GM21576 (cell line): ENCODE data around the gene RPTOR.

Experiments
- ATAC-seq: cut with Tn5 transposase; IDR thresholded peaks from one replicate; pipeline ENCODE4 v1.9.1; 2021; ENCODE audit warnings: mild to moderate bottlenecking, moderate library complexity; ENCODE audit not compliant: unreplicated experiment

RPTOR gene

DNA sequence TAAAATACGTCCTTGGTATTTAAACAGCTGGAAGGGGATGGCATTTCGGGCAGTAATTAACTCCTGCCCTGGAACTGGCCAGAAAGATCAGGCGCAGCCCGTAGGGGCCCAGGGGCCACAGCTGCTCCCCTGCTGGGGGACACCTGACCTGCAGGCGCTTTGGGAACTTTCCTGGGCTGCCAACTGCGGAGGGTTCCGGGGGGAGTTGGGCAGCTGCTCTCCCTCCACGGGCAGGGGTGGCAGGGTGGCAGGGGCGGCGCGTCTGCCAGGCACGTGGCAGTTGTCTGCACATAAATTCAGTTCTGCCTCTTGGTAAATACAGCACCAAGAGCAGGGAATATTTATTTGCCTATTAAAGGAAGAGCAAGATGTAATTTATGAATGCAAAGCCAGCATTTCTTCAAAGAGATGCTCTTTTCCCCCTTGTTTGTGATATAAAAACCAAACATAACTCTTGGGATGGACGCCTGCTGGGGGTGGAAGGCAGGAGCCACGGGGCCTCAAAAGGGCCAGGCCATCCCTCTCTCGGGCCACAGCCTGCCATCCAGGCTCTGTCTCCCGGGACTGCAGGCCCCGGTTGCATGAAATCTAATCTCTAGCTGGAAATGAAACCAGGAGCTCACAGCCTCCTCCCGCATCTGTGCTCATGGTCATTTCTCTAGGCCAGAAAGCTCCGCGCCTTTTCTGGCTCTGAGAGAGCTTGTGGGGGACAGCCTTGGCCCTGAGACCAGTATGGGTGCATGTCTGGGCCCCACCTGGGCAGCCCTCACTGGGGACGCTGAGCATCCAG, 417.1 kb downstream of the RPTOR start:
- no peak for ATAC-seq

DNA sequence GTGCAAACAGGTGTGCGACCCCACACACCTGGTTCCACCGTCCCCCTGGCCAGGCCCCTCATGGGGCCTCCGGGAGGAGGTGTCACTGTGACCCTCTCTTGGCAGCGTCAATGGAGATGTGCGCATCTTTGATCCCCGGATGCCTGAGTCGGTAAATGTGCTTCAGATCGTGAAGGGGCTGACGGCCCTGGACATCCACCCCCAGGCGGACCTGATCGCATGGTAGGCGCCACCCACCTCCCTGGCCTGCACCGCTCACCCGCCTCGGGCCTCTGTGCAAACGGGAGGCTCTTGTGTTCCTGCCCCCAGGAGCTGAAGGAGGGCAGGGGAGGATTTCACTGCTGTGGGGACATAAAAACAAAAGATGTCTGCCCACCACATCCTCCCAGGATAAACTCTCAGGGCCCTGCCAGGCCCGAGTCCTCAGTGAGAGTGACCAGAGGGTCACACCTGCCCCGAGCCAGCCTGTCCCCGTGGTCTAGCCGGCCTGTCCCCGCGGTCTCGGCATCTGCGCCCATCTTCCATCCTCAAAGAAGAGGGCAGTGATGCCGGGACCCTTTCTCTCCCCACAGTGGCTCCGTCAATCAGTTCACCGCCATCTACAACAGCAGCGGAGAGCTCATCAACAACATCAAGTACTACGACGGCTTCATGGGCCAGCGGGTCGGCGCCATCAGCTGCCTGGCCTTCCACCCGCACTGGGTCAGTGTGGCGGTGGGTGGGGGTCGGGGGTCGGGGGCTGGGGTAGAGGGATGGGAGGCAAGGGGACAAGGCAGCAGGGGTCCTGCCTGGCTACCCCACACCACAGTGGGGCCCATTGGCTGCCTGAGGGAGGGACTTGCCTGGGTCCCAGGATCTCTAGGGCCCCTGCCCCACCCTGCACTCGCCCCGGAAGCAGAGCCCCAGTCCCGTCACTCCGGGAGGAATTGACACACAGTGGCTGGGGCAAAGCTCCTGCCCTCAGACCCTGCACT, 418.0 kb downstream of the RPTOR start:
- ATAC-seq: no peak

DNA sequence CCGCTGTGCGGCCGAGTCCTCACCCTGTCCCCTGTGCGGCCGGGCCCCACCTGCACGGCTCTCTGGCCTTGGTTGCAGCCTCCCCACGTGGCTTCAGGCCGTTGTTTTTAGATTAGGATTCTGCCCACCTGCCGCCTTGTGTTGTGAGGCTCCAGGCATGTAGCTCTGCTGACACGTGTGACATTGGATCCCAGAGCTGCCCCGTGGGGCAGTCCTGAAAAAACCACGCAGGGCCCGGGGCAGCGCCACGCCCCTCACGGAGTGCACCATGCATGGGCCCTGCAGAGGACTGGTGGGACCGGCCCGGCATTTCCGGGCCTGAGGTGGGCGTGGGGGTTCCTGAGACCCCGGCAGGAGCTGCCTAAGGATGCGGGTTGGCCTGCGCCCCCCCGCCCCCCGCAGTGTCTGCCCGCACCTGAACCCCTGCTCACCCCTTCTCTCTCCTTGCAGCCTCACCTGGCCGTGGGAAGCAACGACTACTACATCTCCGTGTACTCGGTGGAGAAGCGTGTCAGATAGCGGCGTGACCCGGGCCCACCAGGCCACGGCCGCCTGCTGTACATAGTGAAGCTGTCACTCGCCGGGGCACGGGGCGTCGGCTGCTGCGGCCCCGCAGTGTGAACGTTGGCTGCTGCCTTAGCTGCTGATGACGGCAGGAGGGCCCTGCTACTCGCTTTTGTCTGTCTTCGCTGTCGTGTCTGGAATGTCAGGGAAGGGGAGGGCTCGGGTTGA, 419.3 kb downstream of the RPTOR start:
- ATAC-seq: no peak

DNA sequence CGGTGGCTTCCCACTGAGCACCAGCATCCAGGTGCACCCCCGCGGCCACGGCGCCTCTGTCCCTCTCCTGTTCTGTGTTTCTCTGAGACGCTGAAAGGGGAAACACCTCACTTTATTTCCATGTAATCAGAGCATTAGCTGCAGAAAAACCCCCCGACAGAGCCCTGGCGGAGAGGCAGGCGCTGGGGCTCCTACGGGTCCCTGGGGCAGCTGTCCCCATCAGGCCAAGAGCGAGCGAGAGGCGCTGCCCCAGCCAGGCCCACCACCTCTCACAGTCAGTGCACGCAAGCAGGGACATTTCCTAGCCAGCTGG, 419.9 kb downstream of the RPTOR start:
- ATAC-seq: no peak

DNA sequence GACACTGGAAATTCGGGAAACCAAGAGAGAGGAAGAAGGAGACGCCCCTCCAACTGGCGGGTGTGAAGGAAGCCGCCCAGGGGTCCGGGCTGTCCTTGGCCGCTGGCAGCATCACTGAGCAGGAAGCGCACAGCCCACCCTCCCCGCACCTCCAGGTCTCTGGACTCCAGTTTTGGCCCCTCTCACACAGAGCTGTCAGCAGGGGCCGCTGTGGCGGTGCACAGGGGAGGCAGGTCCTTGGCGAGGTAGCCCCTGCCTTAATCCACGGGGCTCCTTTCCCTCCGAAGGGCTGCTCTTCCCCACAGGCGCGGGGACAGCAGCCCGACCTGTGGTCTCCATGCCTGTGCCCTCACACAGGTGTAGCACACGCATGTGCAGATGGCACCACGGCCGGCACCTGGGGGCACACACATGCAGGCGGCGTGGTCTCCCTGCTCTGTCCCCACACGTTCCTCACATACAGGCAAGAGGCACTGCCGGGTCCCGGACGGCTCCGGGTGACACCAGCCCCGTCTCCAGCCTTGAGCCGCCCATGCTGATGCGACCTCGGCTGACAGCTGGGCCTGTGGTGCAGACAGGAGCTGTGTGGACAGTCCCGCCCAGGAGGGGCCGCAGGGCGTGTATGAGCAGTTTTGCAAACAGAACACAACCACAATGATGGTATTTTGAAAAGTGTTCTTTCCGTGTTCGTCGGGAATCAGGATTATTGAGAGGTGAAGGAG, 420.4 kb downstream of the RPTOR start:
- no peak for ATAC-seq

DNA sequence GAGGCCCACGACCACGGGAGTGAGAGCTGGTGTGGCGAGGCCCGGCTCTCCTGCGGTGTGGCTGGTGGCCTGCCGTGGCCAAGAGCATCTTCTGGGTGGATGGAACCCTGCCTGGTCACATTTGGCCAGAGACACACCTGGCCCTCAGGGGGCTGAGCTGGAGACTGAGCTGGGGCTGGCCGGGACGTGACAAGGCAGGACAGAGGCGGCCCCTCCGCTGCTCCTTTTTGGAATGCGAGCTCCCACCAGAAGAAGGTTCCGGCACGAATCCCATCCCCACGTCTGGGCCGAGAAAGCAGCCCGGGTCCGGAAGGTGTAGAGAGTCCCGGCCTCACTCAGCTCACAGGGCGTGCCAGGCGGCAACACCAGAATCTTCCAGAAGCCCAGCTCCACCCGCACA, 421.0 kb downstream of the RPTOR start:
- ATAC-seq: no peak

DNA sequence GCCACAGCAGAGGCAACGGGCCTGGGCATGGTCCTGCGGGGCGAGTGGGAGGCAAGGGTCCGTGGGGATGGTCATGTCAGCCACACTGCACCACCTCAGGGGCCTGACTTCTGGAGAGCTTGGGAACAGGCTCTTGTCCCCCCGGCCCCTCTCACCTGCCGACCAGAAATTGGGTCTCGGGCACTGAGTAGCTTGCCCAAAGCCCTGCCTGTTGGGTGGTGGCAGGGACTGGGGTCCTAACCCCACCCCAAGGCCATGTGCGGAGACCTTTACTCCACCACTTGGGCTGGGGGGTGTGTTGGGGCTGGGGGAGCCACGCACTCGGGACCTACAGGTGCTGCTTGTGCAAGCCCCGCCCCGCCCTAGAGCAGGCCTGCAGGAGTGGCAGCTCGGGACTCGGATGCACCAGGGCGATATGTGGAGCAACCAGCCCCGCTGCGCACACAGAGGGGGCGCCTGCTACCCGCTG, 422.8 kb downstream of the RPTOR start:
- no peak for ATAC-seq

DNA sequence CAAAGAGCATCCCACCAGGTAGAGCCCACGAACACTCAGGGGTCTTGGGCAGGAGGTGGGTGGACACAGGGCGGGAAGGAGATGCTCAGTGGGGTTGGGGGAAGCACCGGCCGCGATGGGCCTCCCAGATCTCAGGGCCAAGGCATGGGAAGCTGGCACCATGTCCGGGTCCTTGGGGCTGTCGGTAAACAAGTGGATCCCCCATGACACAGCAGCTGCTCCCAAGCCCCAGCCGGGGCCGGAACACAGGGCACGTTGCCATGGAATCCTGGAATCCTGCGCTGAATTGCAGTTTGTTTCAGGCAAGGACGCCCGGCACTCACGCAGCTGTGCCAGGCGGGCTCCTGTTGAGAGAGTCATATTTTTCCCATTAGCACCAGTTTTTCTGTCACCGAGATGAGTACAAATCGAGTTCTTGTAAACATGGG, 424.0 kb downstream of the RPTOR start:
- ATAC-seq: no peak

DNA sequence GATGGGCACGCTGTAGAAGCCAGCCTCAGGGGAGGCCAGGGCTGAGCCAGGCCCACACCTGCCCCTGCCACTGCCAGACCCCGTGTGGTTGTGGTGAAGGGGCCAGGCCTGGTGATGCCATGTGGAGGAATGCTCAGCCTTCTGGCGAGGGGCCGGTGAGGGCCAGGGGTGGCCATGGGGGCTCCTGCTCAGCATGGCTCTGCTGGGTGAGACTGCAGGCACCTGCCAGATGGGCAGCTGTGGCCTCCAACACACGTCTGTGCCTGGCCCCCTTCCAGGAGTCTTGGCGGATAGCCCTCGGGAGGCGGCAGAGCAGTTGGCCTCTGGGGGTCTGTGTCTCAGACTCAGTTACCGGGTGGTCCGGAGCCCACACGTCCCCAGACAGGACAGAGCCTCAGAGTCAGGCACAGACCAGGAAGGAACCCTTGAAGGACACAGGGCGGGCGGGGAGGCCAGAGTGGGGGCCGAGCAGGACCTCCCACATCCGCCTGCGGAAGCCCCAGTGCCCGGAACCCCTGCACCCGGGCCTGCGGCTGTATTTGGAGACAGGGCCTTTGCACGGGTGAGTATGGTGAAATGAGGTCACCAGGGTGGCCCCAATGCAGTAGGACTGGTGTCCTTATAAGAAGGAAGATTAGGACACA, 424.5 kb downstream of the RPTOR start:
- no peak for ATAC-seq

DNA sequence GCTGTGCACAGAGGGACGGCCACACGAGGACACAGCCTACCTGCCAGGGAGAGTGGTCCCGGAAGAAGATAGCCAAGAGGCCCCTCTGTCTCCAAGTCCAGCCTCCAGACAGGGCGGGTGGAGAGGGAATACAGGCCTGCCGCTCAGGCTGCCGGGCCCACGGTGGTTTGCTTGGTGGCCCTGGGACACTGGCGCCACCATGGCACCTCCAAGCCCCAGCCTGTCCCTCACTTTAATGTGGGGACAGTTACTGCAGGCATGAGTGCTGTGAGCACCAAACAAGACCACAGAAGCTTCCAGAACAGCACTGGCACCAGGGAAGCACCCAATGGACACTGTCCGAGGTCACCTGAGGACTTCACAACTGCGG, 425.0 kb downstream of the RPTOR start:
- no peak for ATAC-seq

DNA sequence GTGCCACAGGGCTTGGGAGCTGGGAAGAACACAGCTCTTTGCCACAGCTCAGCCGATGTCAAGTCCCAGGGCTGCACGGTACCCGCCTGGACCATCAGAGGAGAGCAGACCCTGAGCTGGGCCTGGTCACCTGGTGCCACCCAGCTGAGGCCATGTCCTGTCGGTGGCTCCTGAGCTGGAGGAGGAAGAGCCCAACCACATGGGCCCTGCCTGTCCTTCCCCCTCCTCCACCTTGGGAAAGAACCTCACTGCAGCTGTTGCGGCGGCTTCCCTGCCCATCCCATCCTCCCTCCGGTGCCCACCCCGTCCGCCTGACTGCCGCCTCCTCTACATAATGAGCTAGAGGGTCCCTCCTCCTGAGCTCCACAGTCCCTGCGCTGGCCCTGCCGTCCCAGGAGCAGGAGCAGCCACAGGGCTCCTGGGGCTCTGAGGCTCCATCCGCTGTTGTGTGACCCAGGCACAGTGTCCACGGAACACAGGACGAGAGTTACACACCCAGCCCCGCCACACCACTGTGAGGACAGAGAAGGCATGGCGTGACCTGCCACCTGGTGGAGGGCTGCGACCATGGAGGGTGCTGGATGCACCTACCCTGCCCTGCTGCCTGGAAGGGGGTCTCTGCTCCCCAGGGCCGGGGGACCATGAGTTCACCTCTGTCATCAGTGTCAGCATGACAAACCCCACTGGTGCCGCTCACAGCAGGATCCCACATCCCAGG, 425.6 kb downstream of the RPTOR start:
- ATAC-seq: no peak

DNA sequence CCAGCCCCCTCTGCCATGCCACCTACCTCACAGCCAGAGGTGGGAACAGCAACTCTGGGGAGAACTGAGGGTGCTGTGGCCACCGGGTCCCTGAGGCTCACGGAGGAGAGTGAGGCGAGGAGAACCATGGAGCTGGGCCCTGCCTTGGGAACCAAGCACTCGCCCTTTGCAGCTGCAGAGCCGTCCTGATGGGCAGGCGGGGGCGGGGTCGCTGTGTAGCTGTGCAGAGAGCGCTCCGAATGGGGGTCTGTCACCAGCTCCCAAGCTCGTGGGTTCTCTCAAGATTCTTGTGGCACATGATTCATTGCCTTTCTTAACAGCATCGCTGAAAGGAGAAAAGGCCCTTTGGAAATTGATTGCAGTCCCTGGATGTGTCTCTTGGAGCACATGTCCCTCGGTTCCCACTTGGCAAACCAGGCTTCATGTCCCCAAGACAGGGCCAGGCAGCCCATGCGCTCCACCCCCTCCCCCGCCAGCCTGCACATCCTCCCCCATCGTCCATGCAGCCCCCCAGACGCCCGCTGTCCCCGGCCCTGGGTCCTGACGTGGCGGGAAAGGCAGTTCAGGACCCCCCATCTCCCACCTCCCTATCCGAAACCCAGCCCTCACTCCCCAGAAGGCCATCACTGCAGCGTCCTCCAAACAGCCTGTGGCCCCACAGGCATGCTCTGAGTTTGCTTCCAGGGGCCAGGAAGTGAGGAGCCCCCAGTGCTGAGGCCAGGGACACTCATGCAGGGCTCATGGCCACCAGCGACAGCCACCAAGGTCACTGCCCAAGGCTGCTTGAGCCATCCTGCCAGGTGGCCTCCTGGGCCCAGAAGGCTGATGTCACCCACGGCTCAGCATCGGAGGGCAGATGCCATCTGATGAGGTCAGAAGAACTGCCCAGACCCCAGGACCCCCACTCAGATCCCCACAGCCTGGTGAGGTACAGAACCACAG, 426.4 kb downstream of the RPTOR start:
- no peak for ATAC-seq

DNA sequence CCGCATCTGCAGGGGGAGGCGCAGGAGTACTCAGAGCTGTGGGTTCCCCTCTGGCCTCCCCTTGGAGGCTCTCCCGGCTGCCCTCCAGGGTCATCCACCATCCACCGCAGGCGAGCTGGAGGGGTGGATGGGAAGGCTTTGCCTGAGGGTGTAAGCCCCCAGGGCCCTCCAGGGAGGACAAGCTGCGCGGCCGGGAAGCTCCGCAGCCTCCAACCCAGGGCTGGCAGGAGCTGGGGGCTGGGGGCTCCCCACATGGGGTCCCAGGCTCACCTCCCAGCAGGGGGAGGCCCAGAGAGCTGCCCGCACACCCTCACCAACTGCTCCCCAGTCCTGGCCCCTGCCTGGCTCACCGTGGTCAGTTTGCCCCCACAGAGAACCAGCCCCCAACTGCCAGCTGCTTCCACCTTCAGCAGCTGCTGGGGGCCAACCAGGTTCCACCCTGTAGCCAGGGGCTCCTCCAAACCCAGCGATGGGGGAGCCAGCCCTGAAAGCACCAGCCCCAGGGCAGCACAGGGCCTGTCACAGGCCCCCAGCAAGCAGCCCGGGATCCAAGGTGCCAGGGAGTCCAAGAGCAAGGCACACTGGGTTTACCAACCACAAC, 427.2 kb downstream of the RPTOR start:
- no peak for ATAC-seq

DNA sequence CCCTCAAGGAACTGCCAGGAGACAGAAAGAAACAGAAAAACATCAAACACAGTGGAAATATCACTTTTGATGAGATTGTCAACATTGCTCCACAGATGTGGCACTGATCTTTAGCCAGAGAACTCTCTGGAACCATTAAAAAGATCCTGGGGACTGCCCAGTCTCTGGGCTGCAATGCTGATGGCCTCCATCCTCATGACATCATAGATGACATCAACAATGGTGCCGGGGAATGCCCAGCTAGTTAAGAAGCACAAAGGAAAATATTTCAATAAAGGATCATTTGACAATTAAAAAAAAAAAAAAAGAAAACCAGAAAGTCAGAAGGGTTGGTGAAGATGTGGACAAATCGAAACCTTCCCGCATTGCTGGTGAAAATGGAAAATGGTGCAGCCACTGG, 432.1 kb downstream of the RPTOR start:
- ATAC-seq: no peak

DNA sequence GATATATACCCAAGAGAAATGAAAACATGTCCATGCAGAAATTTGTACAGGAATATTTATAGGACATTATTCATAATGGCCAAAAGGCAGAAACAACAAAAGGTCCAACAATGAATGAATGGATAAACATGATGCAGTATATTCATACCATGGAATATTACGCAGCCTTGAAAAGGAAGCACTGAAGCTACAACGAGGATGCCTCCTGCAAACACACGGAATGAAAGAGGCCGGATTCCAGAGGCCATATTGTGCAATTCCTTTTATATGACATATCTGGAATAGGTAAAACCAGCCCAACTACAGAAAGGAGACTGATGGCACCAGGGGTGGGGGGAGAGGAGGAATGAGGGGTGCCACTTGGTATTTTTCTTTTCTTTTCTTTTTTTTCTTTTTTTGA, 432.5 kb downstream of the RPTOR start:
- ATAC-seq: no peak

DNA sequence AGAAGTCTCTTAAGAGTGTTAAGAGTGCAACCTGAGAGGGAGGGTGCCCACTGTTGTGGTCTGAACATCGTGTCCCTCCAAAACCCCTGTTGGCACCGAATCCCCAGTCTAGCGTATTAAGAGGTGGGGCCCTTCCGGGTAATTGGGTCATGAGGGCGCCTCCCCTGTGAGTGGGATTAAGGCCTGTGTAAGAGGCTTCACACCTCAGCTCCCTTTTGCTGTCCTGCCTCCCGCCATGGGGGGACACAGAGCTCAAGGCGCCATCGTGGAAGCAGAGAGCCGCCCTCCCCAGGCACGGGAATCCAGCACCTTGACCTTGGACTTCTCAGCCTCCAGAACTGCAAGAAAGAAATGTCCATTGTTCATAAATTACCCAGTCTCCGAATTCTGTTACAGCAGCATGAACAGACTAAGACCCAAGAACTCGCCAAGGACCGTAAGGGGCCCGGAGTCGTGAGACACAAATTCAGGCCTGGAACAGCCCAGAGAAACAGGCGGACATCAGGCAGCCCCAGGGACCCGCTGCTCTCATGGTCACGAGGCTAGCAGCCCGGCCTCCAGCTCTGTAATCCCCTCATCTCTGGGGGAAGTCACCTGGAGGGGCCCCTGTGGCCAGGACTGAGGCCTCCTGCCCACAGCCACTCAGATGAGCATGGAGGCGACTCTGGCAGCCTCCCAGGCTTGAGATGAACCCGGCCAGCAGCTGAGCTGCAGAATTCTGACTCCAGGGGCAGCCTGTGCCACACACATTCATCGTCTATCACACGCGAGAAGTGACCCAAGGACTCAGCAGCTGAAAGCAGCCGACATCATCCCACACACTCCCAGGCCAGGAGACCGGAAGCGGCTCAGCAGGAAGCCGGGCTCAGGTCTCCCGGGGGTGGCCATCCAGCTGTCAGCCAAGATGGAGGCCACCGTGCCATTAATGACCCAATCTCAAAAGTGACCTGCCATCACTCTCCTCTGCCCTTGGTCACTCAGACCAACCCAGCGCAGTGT, 434.2 kb downstream of the RPTOR start:
- ATAC-seq: no peak
